Activated T-cell treated with anti-CD3 and anti-CD28 coated beads, Interleukin-2, amount 50 U/mL, for 24 hours (primary cell): ENCODE results near the gene FBXO2.

Experiments
- DNase-seq: peaks from one replicate; pipeline ENCODE4 v3.0.0-alpha.2; 2020
- H3K27ac Mint-ChIP-seq: 2 replicates; pipeline ENCODE4 v1.8.0; 2020; ENCODE audit warnings: mild to moderate bottlenecking, mixed read lengths
- H3K27me3 Mint-ChIP-seq: 2 replicates; pipeline ENCODE4 v1.8.0; 2020; ENCODE audit warnings: mixed read lengths
- H3K36me3 Mint-ChIP-seq: 2 replicates; pipeline ENCODE4 v1.8.0; 2020; ENCODE audit warnings: low read depth, mixed read lengths
- H3K4me1 Mint-ChIP-seq: 2 replicates; pipeline ENCODE4 v1.8.0; 2020; ENCODE audit warnings: low read depth, mixed read lengths
- H3K4me3 Mint-ChIP-seq: 2 replicates; pipeline ENCODE4 v1.8.0; 2020; ENCODE audit warnings: mild to moderate bottlenecking, moderate library complexity, mixed read lengths
- H3K9me3 Mint-ChIP-seq: 2 replicates; pipeline ENCODE4 v1.8.0; 2020; ENCODE audit warnings: mixed read lengths

The FBXO2 gene

DNA sequence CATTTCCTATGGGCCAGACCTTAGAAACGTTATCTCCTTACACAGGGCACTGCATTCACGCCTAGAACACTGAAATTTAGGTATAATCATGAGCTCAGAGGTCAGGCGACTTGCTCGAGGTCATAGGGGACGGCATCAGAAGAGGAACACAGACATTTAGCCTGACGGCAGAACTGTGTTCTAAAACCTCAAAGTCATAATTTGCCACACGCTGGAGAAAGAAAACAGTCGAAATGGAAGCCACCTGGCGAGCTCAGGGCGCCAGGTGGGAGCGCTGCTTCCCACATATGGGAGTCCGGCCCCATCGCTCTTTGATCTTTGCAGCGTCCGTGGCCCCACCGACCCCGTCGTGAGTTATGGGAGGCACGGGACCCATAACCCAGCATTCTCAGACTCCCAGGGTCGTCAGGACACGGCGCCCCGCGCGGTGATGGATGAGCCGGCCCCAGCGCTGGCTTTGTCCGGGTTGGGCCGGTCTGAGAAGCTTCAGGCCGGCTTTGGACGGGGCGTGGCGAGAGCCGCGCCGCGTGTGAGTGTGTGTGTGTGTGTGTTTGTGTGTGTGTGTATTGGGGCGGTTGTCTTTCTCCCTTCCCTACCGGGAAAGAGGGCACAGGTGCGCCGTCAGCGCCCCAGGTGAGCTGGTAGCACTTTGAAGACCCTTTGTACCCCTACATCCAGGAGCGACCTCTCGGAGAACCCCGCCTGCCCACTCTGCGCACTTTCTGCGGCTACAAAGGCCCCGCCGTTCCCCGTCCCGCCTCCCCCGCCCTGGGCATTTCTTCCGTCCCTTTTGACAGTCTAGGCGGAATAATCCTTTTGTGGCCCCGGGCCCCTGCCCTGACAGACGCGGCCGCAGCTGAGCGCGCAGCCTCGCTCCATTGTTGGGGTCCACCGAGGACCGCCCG, 36.4 kb upstream of the FBXO2 start:
- Mint-ChIP-seq H3K4me3 (peak overlapping the region; percentile 46), H3K9me3 (no peaks in the 10 kb centered on the region), H3K27me3 (peaks cover 49% of the 10 kb centered on the region), H3K36me3 (no peaks in the 10 kb centered on the region), H3K27ac (no peak overlapping the region), H3K4me1 (peaks cover 23% of the 10 kb centered on the region)
- no peak for DNase-seq

GRCh38 chr1:11688506-11688905, 34.3 kb upstream of the FBXO2 start:
- Mint-ChIP-seq H3K9me3 (no peaks in the 10 kb centered on the region), H3K4me3 (no peak overlapping the region), H3K36me3 (no peaks in the 10 kb centered on the region), H3K27ac (no peak overlapping the region), H3K4me1 (peaks cover 21% of the 10 kb centered on the region), H3K27me3 (peaks cover 43% of the 10 kb centered on the region)
- no peak for DNase-seq

DNA sequence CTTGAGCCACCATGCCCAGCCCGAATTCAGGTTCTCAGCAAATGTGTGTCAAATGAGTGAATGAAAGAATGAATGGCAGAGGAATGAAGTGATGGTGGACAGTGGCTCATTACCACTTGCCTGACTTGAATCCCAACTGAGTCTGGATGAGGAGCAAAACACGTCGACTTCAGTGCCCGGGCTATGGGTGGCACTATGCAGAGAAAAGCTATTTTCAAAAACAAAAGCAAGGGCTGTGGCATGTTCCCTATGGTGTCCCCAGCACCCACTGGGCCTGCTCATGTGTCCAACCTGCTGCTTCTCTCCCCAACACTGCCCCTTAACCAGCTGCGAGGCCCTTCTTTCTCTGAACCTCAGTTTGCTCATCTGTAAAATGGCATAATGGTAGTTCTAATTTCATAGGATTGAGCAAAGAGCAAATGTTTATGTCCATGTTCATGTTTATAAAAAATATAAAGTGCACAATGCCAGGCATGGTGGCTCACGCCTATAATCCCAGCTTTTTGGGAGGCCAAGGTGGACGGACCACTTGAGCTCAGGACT, 31.1 kb upstream of the FBXO2 start:
- H3K27me3 Mint-ChIP-seq = peaks cover 22% of the 10 kb centered on the region
- H3K36me3 Mint-ChIP-seq = peaks cover 5% of the 10 kb centered on the region
- no peak overlapping the region for H3K4me3 Mint-ChIP-seq
- DNase-seq = no peak
- H3K9me3 Mint-ChIP-seq = no peaks in the 10 kb centered on the region
- H3K27ac Mint-ChIP-seq = no peak overlapping the region
- H3K4me1 Mint-ChIP-seq = peaks cover 9% of the 10 kb centered on the region

GRCh38 chr1:11684070-11684469, 29.8 kb upstream of the FBXO2 start:
- Mint-ChIP-seq H3K4me3 (no peak overlapping the region), H3K36me3 (peaks cover 9% of the 10 kb centered on the region), H3K9me3 (no peaks in the 10 kb centered on the region), H3K27me3 (peaks cover 14% of the 10 kb centered on the region), H3K27ac (no peak overlapping the region), H3K4me1 (peaks cover 16% of the 10 kb centered on the region)
- no peak for DNase-seq

DNA sequence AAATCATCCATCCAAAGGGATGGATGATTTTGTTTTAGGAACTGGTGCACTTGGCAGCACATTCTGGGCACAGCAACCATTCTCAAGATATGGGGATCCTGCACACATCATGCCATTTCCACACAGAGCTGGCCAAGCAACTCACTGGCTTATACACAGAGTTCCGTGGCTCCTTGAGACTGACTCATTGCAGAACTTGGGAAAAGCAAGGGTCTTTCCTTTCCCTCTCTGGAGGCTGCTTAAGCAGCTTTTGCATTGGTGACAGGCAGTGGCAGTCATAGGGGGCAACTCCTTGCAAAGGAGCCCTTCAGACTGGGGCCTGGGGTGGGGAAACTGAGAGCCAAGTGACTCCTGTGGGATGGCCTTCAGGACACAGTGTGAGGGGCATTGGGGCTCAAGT, 28.6 kb upstream of the FBXO2 start:
- peaks cover 16% of the 10 kb centered on the region for H3K36me3 Mint-ChIP-seq
- no peak for DNase-seq
- H3K4me3 Mint-ChIP-seq = no peak overlapping the region
- peaks cover 19% of the 10 kb centered on the region for H3K4me1 Mint-ChIP-seq
- H3K27me3 Mint-ChIP-seq = peaks cover 6% of the 10 kb centered on the region
- H3K27ac Mint-ChIP-seq = no peak overlapping the region
- H3K9me3 Mint-ChIP-seq = no peaks in the 10 kb centered on the region

GRCh38 chr1:11682287-11682771, 28.1 kb upstream of the FBXO2 start:
- peaks cover 3% of the 10 kb centered on the region for H3K27me3 Mint-ChIP-seq
- DNase-seq = no peak
- H3K27ac Mint-ChIP-seq = no peak overlapping the region
- peaks cover 19% of the 10 kb centered on the region for H3K4me1 Mint-ChIP-seq
- peak overlapping the region; percentile 87 for H3K4me3 Mint-ChIP-seq
- peaks cover 21% of the 10 kb centered on the region for H3K36me3 Mint-ChIP-seq
- no peaks in the 10 kb centered on the region for H3K9me3 Mint-ChIP-seq

DNA sequence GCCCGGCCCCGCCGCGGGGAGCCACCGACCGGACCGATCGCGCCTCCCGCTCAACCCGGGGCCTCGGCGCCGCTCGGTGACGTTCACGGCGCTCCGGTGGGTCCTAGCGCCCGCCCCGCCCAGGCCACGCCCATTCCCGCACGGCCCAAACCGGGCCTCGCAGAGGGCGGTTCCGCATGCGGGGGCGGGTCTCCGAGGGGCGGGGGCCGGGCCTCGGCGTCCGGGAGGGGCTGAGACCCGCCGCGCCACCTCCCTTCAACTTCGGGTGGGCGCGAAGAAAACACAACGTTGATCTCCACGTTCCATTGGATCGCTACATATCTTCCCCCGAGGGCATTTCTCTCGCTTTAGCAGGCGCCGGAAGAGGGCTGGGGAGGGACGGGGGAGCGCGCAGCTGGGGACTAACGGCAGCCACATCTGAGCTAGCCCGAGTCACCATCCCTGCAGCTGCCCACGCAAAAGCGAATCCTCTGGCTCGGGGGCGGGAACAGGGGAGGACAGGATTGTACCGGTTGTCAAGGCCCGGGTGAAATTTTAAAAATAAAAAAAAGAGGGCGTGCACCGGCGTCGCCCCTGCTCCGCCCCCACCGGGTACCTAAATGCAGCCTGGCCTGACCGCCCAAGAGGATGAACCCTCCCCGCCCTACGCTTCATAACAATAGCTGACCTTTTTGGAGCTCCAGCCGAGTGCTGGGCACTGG, 27.0 kb upstream of the FBXO2 start, which contains the start of gene MAD2L2:
MAD2L2 (minus strand) TSS at position 78 of the 701 bp plus-strand sequence. CDS start 547 bp downstream, outside the sequence.
- Mint-ChIP-seq H3K27ac (peak within 1 kb of the TSS; percentile 95), H3K27me3 (peaks cover 2% of the 10 kb centered on the region), H3K36me3 (peaks cover 29% of the 10 kb centered on the region), H3K9me3 (no peaks in the 10 kb centered on the region), H3K4me1 (peaks cover 19% of the 10 kb centered on the region), H3K4me3 (peak within 1 kb of the TSS; percentile 87)
- peak; percentile 95 for DNase-seq

DNA sequence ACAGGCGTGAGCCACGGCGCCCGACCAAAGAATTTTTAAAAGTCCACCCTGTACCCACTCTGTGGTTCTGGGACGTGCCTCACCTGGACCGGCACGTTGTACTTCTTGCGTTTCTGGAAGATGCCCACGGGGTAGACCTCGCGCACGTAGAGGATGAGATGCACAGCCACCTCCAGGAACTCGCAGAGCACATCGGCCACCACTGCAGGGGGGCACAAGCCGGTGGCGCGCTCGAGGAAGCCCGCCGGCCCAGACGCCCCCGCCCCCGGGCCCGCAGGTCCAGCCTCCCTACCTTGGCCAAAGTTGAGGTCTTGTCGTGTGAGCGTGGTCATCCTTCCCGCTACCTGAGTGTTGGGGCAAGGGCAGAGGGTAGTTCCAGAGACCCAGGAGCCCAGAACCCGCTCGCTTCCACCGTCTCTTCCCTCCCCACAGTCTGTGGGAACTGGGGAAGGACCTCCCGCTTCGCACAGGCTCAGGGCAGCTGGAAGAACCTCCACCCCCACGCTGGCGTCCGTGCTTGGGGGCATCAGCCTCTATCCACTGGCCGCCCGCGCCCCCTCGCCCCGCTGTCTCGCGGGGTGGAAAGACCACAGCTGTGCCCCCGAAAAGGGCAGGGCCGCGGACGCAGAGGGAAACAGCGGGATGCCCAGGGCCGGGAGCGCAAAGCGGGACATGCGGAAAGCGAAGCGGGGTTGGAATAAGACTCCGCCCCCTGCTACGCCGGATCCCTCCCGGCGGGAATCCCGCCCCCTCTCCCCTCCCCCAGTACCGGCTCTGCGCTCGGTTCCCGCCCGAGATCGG, 26.2 kb upstream of the FBXO2 start:
- Mint-ChIP-seq H3K36me3 (peaks cover 36% of the 10 kb centered on the region), H3K9me3 (no peaks in the 10 kb centered on the region), H3K4me1 (peaks cover 19% of the 10 kb centered on the region), H3K27me3 (no peaks in the 10 kb centered on the region), H3K27ac (peak overlapping the region; percentile 82), H3K4me3 (peak overlapping the region; percentile 86)
- DNase-seq = no peak

- no peak for DNase-seq
- H3K4me3 Mint-ChIP-seq = no peak overlapping the region
- H3K27me3 Mint-ChIP-seq = no peaks in the 10 kb centered on the region
- H3K4me1 Mint-ChIP-seq = peaks cover 19% of the 10 kb centered on the region
- peaks cover 54% of the 10 kb centered on the region for H3K36me3 Mint-ChIP-seq
- no peaks in the 10 kb centered on the region for H3K9me3 Mint-ChIP-seq
- H3K27ac Mint-ChIP-seq = no peak overlapping the region
These were observed 24.2 kb upstream of the FBXO2 start for GRCh38 chr1:11678442-11678841.

DNA sequence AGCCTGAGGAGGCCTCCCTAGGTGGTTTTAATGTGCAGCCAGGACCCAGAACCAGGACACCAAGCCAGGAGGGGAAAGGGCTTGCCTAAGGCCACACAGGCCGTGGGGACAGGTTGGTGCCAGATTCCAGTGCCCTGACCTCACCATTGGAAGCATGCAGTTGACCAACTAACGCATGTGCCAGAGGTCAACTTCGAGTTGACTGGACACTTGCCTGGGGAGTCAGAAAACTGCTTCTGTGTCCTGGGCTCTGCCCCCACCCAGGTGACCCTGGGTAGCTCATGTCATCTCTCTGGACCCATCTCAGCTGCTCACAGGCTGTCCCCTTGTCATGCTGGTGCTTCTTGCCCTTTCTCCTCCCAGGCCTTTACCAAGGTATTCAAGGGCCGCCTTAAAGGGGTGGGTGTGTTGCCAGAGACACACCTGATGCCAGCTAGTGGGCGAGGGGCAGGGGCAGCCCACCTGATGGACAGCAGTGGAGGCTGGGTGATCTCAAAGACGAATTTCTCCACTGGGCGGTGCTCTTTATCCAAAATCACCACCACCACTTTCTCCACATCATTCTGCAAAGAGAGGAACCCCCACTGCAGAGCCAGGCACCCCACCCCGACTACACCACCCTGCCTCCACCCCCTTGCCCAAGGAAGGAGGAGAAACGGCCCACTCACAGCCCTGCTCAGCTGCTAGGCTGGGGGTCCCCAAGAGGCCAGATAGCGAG, 22.3 kb upstream of the FBXO2 start:
- Mint-ChIP-seq H3K4me1 (peaks cover 12% of the 10 kb centered on the region), H3K27ac (no peak overlapping the region)

GRCh38 chr1:11675325-11675724, 21.1 kb upstream of the FBXO2 start:
- no peak overlapping the region for H3K27ac Mint-ChIP-seq
- H3K4me1 Mint-ChIP-seq = peaks cover 12% of the 10 kb centered on the region
- DNase-seq = no peak
- no peaks in the 10 kb centered on the region for H3K9me3 Mint-ChIP-seq
- peaks cover 71% of the 10 kb centered on the region for H3K36me3 Mint-ChIP-seq
- no peak overlapping the region for H3K4me3 Mint-ChIP-seq
- H3K27me3 Mint-ChIP-seq = no peaks in the 10 kb centered on the region

More for the DNA sequence above, 22.3 kb upstream of the FBXO2 start:
- Mint-ChIP-seq H3K36me3 (peaks cover 69% of the 10 kb centered on the region), H3K27me3 (no peaks in the 10 kb centered on the region), H3K9me3 (no peaks in the 10 kb centered on the region), H3K4me3 (no peak overlapping the region)
- DNase-seq = no peak

DNA sequence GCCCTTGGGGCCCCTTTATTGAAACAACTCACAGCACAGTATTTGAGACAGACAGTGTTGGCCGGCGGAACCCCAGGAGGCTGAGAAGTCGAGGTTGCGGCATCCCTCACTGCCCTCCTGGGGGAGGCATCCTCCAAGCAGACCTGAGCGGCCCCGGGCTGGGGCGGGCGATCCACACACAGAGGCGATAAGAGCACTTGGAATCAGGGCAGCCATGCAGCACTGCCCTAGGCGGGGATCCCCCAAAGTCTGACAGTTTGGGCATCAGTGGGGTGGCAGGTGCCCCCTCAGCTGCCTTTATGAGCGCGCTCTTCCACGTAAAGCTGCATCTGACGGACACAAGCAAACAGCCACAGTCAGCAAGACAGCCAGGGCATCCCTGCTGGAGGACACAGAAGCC, 20.3 kb upstream of the FBXO2 start:
- H3K4me1 Mint-ChIP-seq = peaks cover 7% of the 10 kb centered on the region
- H3K4me3 Mint-ChIP-seq = no peak overlapping the region

DNA sequence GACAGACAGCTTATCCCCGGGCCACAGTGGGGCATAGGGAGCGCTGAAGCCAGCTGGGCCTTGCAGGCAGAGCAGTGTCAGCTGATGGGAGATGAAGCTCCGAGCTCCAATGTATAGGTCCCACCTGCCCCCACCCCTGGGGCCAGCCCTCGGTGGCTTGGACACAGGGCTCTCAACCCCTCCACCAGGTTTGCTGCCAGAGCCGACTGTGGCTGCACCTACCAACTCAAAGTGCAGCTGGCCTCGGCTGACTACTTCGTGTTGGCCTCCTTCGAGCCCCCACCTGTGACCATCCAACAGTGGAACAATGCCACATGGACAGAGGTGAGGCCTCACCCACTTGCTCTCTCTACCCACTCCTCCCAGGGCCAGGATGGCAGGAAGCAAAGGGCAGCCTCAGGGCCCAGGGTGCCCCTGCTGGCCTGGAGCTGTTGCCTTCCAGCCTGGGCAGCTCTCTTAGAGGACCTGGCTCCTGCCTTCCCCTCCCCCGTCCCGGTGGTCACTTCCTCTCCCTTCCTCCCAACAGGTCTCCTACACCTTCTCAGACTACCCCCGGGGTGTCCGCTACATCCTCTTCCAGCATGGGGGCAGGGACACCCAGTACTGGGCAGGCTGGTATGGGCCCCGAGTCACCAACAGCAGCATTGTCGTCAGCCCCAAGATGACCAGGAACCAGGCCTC, 19.0 kb upstream of the FBXO2 start:
- H3K36me3 Mint-ChIP-seq = peaks cover 69% of the 10 kb centered on the region
- no peak for DNase-seq

More for the DNA sequence above, 20.3 kb upstream of the FBXO2 start:
- Mint-ChIP-seq H3K27ac (no peak overlapping the region), H3K9me3 (no peaks in the 10 kb centered on the region), H3K36me3 (peaks cover 71% of the 10 kb centered on the region), H3K27me3 (no peaks in the 10 kb centered on the region)
- DNase-seq = no peak

More for the DNA sequence above, 19.0 kb upstream of the FBXO2 start:
- Mint-ChIP-seq H3K4me1 (no peaks in the 10 kb centered on the region), H3K27ac (peak overlapping the region; percentile 5), H3K4me3 (no peak overlapping the region), H3K27me3 (no peaks in the 10 kb centered on the region), H3K9me3 (no peaks in the 10 kb centered on the region)
